Tibial artery (tissue), 4 donors: ENCODE results near the gene TRPC4AP.

ENCODE experiments used
- DNase-seq, 2 donors: peaks; one replicate each; pipeline ENCODE4 v3.0.0-alpha.2; 2019
- H3K27ac ChIP-seq, 2 donors: fragments of 200-600 bp; sonication (generic) in 1 of 2; 1 replicate in 1 of 2; 2 replicates in 1 of 2; pipeline ENCODE4 v1.5.1; 2018 to 2019; ENCODE audit warnings: mild to moderate bottlenecking in 1 of 2
- H3K27me3 ChIP-seq, 2 donors: fragments of 200-600 bp; sonication (generic) in 1 of 2; one replicate each; pipeline versions ENCODE4 v1.5.1 to v1.6.0; 2016 to 2019
- H3K36me3 ChIP-seq, 3 donors: fragments of 200-600 bp; sonication (generic) in 2 of 3; one replicate each; pipeline ENCODE4 v1.5.1; 2016 to 2019; ENCODE audit warnings: mild to moderate bottlenecking in 2 of 3
- H3K4me1 ChIP-seq, 4 donors: fragments of 200-600 bp; sonication (generic) in 2 of 4; 1 replicate in 3 of 4; 2 replicates in 1 of 4; pipeline ENCODE4 v1.5.1; 2016 to 2019
- H3K4me3 ChIP-seq, 2 donors: fragments of 200-600 bp; sonication (generic) in 1 of 2; 1 replicate in 1 of 2; 2 replicates in 1 of 2; pipeline ENCODE4 v1.5.1; 2018 to 2019; ENCODE audit warnings: mild to moderate bottlenecking in 2 of 2
- H3K9me3 ChIP-seq, 3 donors: fragments of 200-600 bp; sonication (generic) in 1 of 3; one replicate each; pipeline ENCODE4 v1.5.1; 2016 to 2019
- CTCF ChIP-seq, 2 experiments: fragments of 200-600 bp in 1 of 2; fragments of 450-650 bp in 1 of 2; IDR thresholded peaks; one replicate each; pipeline ENCODE4 v1.5.1; 2017 to 2019; ENCODE audit warnings: antibody characterized with exemption in 2 of 2, mild to moderate bottlenecking in 1 of 2, moderate library complexity in 1 of 2
- intact Hi-C: fragments of 100-400 bp; cut with DNase I; formaldehyde crosslinking; loops from one replicate; pipeline ENCODE4 v1.15.0; 2023; ENCODE audit warnings: low total_unique reads

The TRPC4AP gene

GRCh38 chr20:34990661-34991214, 101.9 kb downstream of the TRPC4AP start:
- Histone ChIP-seq H3K9me3 (no peaks in the 10 kb centered on the region), H3K4me1 (peaks cover 0 to 6% (median 0%) of the 10 kb centered on the region in 4 donors), H3K4me3 (no peak overlapping the region), H3K27me3 (peaks cover 0 to under 1% of the 10 kb centered on the region in 2 donors), H3K27ac (no peak overlapping the region), H3K36me3 (peaks cover 20 to 34% (median 30%) of the 10 kb centered on the region in 3 donors)
- no peak for DNase-seq
- TF ChIP-seq CTCF (IDR thresholded peaks at IDR 0.05) = no peak
- intact Hi-C loops = no loop called here

- peaks cover 0 to 6% of the 10 kb centered on the region in 2 donors for H3K27me3 ChIP-seq
- DNase-seq = no peak
- peaks cover 15 to 29% (median 25%) of the 10 kb centered on the region in 3 donors for H3K36me3 ChIP-seq
- intact Hi-C loops = no loop called here
- no peak for TF ChIP-seq CTCF (IDR thresholded peaks at IDR 0.05)
- H3K9me3 ChIP-seq = no peaks in the 10 kb centered on the region
- H3K4me1 ChIP-seq = peaks cover 0 to 6% (median 0%) of the 10 kb centered on the region in 4 donors
- H3K4me3 ChIP-seq = no peak overlapping the region
- H3K27ac ChIP-seq = no peak overlapping the region
Observed at GRCh38 chr20:34990231-34990630, 102.4 kb downstream of the TRPC4AP start.

GRCh38 chr20:34989670-34990069, 102.9 kb downstream of the TRPC4AP start:
- H3K4me1 ChIP-seq = peaks cover 0 to 6% (median 0%) of the 10 kb centered on the region in 4 donors
- intact Hi-C loops = no loop called here
- DNase-seq = no peak

GRCh38 chr20:34989118-34989517, 103.5 kb downstream of the TRPC4AP start:
- no peak overlapping the region for H3K27ac ChIP-seq
- H3K9me3 ChIP-seq = no peaks in the 10 kb centered on the region
- H3K27me3 ChIP-seq = peaks cover 0 to 17% of the 10 kb centered on the region in 2 donors
- peaks cover 0 to 6% (median 0%) of the 10 kb centered on the region in 4 donors for H3K4me1 ChIP-seq
- DNase-seq = no peak
- H3K4me3 ChIP-seq = no peak overlapping the region
- TF ChIP-seq CTCF (IDR thresholded peaks at IDR 0.05) = no peak
- peaks cover 7 to 18% (median 14%) of the 10 kb centered on the region in 3 donors for H3K36me3 ChIP-seq
- intact Hi-C loops = no loop called here

More at GRCh38 chr20:34989670-34990069, 102.9 kb downstream of the TRPC4AP start:
- H3K36me3 ChIP-seq = peaks cover 13 to 23% (median 19%) of the 10 kb centered on the region in 3 donors
- no peaks in the 10 kb centered on the region for H3K9me3 ChIP-seq
- no peak overlapping the region for H3K4me3 ChIP-seq
- H3K27me3 ChIP-seq = peaks cover 0 to 12% of the 10 kb centered on the region in 2 donors
- no peak overlapping the region for H3K27ac ChIP-seq
- no peak for TF ChIP-seq CTCF (IDR thresholded peaks at IDR 0.05)

- Histone ChIP-seq H3K4me1 (peaks cover 0 to 6% (median 0%) of the 10 kb centered on the region in 4 donors), H3K27ac (no peak overlapping the region), H3K27me3 (peaks cover 0 to 26% of the 10 kb centered on the region in 2 donors), H3K36me3 (peaks cover 0 to 8% (median 4%) of the 10 kb centered on the region in 3 donors), H3K4me3 (no peak overlapping the region), H3K9me3 (no peaks in the 10 kb centered on the region)
- no peak for DNase-seq
- no peak for TF ChIP-seq CTCF (IDR thresholded peaks at IDR 0.05)
- intact Hi-C loops = no loop called here
Observed at GRCh38 chr20:34988191-34988540, 104.4 kb downstream of the TRPC4AP start.
